NCI-H128 (cell line): ENCODE data around the gene HPCA.

Source experiments
- DNase-seq: peaks from one replicate; lab custom pipeline; 2025; ENCODE audit not compliant: unreplicated experiment; lab: John Stamatoyannopoulos, UW

Gene HPCA

GRCh38 chr1:32889731-32890278 lies 3.5 kb downstream of the HPCA start:
- DNase-seq, result no peak

GRCh38 chr1:32890516-32891240 lies 4.4 kb downstream of the HPCA start:
- DNase-seq, result no peak

DNA sequence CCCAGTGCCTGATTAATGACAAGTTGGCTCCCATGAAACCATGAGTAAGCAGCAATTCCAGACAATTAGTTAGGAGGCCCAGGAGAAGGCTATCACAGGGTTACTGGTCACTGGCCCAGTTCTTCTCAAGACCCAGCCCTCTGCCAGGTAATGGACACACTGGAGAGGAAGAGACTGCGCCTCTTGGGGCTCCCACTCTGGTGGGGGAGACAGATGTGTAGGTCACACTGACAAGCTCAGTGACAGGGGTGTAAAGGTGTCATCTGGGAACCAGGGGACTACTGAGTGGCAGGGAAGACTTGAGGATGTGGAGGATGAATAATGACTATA lies 4.9 kb downstream of the HPCA start:
- DNase-seq, result no peak

DNA sequence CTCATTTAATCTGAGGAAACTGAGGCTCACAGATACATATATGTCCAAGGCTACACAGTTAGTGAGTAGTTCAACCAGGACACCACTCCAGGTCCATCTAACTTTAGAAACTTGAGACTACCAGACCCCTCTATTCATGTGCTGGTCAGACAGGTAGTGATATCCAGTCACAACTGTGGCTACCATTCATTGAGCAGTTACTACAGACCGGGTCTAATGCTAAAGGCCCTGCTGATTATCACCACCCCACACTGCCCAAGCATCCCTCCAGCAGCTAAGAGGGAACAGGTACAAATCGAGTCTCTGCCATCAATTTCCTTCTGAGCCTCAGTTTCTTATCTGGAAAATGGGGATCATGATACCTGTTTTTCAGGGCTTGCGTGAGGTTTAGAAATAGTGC lies 5.3 kb downstream of the HPCA start:
- no peak for DNase-seq

GRCh38 chr1:32892368-32893197 lies 6.3 kb downstream of the HPCA start:
- no peak for DNase-seq

DNA sequence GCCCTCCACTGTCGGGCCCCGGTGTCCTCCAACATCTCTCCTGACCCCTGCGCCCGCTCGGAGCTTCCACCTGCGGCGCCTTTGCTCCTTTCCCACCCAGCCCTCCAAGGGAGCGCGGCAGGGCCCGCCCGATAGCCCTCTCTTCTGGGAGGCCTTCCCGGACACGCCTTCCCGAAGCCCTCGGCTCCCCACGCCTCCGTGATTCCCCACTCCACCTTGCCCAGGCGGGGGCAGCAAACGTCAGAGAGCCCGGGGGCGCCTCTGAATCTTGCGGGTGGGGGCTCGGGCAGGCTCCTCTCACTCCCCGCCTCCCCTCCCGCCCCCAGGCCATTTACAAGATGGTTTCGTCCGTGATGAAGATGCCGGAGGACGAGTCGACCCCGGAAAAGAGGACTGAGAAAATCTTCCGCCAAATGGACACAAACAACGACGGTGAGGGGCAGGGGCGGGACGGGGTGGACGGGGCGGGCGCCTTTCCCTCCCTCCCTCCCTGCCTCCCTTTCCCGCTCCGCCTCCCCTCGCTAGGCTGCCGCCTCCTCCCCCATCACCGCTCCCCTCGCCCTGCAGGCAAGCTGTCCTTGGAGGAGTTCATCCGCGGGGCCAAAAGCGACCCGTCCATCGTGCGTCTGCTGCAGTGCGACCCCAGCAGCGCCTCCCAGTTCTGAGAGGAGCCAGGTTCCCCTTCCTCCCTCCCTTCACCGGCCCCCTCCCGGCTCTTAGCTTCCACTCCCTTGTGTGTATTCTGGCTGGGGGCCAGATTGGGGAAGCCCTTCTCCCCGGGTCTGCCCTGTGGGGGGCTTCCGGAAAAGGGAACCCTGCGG lies 7.1 kb downstream of the HPCA start:
- DNase-seq, result no peak

GRCh38 chr1:32894019-32894600 lies 7.8 kb downstream of the HPCA start:
- DNase-seq, result no peak

DNA sequence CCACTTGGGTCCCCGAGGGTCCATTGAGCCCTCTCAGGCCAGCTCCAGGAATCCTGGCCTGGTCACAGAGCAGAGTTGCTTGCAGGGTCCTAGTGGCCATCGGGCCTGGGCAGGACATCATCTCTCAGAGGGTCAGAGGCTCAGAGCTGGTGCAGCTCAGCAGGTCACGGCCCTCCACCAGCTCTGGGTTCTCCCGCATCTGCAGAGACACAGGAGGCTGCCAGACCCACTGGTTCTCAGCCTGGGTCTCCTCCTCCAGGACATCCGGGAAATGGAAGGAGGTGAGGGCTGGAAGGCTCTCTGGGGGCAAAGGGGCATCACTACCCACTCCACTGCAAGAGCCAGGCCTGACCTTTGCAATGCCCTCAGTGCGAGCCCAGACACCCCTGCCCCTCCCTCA lies 8.4 kb downstream of the HPCA start:
- no peak for DNase-seq

GRCh38 chr1:32895325-32896215 lies 9.3 kb downstream of the HPCA start:
- DNase-seq, result no peak

DNA sequence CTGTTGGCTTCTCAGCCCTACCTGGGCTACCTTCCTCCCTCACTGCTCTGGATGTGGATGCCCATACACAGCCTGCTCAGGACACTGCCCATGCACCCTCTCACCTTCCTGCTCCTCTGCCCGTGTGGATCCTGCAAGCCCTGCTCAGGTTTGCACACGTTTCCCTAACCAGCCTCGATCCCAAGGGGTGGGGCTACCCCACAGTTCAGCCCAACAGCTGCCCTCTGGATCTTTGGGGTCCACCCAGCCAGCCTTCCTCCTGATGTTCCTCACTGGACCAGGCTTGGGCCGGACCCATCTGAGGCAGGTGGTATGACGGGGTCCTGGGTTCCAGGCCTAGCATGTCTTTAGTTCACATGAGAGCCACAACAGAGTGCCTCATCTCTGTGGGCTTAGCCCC lies 10.2 kb downstream of the HPCA start:
- no peak for DNase-seq

DNA sequence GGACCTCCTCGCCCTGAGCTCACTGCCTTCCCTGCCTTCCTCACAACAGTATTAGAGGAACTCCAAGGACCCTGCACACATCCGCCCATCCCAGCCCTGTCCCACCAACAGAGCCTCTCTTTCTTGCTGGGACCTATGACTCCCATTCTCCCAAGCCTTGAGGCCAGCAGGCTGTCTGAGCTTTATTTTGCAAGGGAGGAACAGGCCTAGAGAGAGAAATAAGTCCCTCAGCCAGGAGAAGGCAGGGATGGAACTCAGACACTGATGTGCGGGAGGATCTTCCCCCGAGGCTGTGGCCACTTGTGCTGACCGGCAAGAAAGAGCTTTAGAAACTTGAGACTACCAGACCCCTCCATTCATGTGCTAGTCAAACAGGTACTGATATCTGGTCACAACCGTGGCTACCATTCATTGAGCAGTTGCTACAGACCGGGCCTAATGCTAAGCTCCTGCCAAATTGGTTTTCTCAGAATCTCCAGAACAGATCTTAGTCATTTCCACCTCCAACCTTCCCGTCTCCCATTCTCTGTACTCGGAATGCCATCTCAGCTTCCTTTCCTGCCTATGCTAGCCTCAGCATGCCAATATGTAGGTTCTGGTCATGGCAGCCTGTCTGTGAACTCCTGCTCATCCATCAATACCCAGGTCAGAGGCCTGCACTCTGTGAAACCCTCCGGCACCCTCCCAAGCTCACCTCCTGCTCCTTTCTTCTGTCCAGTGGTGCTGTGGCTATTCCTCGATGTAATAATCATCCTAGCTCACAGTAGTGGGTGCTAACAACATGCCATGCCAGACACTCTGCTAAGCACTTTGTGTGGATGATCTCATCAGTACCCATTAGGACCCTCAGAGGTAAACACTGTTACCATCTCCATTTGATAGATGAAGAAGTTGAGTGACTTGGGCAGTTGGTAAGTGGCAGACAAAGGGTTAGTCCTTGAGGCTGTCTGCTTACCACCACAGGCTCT lies 11.1 kb downstream of the HPCA start:
- DNase-seq, result no peak

- DNase-seq, result no peak
Measured at GRCh38 chr1:32898056-32898455, 11.8 kb downstream of the HPCA start.

DNA sequence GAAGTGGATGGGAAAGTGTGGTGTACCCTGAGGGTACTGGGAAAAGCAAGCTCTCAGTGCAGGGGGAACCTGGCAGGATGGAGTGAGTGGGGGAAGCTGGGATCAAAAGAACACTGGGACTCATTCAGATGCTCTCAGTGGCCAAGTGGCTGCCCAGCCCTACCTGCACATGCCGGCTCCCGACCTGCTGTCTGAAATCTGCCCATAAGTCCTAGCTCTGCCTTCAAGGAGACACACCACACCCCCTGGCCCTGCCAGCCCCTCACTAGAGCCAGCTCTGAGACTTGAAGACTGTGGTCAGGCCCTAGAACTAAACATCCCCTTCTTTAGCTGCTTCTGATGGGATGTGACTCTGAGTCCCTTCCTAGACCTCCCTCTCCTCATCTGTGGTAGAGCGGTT lies 12.7 kb downstream of the HPCA start:
- DNase-seq, result no peak

GRCh38 chr1:32899586-32900296 lies 13.4 kb downstream of the HPCA start:
- no peak for DNase-seq

DNA sequence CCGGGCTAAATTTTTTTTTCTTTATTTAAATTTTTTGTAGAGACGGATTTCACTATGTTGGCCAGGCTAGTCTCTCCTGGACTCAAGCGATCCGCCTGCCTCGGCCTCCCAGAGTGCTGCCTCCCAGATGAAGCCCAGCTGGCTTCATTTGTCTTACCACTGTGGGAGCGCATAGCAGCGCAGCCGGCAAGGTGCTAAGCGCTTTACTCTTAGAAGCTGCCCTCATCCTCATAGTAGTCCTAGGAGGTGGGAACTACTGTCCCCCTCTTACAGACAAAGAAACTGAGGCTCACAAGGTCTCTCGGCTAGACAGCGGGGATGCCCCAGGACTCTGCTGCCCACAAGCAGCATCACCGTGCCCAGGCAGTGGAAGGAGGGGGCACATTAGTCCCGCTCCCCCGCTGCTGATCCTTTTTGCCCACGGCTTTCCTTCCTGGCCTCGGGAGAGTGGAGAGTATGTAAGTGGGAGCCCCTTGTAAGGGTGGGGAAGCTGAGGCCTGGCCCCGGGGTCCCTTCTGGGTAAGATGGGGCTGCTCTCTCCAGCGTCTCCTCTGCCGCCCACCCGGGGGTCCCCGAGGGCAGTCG lies 14.2 kb downstream of the HPCA start:
- DNase-seq, result no peak

DNA sequence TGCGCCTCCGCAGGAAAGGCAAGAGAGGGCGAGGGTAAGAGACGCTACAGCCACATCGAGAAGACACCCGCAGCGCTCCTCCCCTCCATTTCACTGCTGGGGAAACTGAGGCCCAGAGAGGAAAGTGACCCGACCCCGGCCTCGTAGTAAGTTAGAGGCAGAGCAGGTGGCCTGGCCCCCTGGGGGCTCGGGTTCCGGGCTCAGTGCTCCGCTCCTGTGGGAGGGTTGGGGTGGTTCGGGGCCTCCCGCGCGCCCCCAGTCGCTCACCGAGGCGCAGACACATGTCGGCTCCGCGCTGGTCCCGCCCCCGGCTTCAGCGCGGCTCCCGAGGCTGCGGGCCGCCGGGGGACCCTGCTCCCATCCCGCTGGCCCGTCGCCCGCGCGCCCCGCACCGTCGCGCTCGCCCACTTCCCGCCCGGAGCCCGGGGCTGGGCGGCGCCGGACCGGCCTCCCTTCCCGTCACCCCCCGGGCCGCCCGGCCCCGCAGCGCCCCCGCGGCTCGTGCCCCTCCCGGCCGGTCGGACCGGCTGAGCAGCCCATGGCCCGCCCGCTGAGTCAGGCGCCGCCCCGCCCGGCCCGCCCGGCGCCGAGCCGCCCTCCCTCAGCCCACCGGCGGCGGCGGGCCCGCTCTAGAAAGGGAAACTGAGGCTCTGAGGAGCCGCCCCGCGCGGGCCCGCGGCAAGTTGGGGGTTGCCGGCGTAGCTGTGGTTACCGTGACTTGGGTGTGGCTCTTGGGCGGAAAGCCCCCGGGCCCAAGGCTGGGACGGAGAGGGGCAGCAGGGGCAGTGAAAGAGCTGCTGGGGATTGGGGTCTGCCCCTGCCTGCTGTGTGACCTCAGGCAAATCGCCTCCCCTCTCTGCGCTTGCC lies 14.9 kb downstream of the HPCA start, which contains the start of gene TMEM54:
TSS of gene TMEM54 (minus strand) at position 434 of the 867 bp plus-strand sequence. CDS start at position 283, 151 bp downstream.
- DNase-seq, result no peak
